H54 (cell line): Measurements from ENCODE around the gene DDX1.
"Not testable (repeated sequence)": the region's sequence is repeated elsewhere in the genome, so short reads cannot be mapped to it uniquely, and the experiment has no call there.

Experiments used
- DNase-seq: peaks from one replicate; pipeline ENCODE4 v3.0.0; 2011; ENCODE audit warnings: low spot score, mixed read lengths; ENCODE audit not compliant: insufficient read length
- FAIRE-seq: peaks from 3 replicates; lab custom pipeline; 2011; peaks lifted over from hg19 to GRCh38; lab: Jason Lieb, UNC
- POLR2A ChIP-seq: IDR thresholded peaks from 2 replicates; pipeline ENCODE4 v1.6.1; 2011; ENCODE audit warnings: low read depth, mild to moderate bottlenecking, low read length

Gene DDX1

DNA sequence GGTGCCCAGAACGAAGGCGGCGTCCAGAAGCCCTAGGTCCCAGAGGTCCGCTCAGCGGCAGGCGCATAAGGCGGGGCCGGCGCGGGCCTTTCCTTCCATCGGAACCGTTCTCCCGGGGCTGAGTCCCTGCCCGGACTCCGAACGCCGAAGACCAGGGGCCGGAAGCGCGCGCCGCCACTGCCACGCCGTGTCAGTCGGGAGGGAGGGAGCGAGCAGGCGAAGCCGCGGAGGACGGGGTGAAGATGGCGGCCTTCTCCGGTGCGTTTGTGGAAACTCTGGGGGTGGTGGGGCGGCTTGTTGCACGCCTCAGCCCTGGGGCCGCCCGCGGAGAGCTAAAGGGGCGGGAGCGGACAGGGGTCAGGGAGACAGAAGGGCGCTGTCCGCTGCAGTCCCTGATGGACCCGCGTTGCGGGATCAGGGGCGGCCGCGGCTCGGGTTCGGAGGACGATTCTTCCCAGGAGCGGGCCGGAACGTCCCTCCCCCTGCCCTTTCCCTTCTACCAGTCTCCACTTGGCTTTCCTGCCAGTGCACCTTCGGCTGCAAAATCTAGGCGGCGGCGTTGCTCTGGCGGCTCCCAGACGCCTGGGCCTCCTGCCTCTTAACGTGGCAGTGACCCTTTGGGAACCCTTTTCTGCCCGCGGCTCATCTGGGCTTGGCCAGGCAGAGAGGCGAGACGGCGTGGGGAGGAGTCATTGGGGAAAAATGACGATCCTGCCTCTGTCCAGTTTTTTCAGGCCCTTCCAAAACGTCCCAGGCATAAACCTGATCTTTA lies at the start of gene DDX1:
Gene DDX1 (plus strand): TSS at position 177 of the 772 bp plus-strand sequence. CDS start 66 bp downstream, at position 243.
- TF ChIP-seq POLR2A, result peak; percentile 89
- DNase-seq, result peak; percentile 65
- no peak for FAIRE-seq

DNA sequence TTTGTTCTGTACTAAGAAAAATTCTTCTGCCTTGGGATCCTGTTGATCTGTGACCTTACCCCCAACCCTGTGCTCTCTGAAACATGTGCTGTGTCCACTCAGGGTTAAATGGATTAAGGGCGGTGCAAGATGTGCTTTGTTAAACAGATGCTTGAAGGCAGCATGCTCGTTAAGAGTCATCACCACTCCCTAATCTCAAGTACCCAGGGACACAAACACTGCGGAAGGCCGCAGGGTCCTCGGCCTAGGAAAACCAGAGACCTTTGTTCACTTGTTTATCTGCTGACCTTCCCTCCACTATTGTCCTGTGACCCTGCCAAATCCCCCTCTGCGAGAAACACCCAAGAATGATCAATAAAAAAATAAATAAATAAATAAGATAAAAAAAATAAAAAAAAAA lies 49.4 kb upstream of the DDX1 start:
- not testable (repeated sequence) for DNase-seq, FAIRE-seq

DNA sequence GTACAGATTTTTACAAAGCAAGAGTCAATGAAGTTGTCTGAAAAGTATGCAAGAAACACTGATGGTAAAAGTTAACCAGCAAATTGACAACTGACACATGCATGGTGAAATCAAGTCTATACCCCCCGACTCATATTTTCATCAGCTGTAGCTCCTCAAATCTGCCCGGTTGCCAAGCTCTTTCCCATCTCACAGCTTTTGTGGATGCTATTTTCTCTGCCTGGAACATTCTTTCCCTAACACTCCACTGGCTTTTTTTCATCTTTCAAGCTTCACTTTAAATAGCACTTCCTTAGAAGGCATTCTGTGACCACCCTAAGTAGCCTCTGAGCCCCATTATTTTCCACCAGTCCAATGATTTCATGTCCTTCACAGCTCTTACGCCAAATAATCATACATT lies 48.6 kb upstream of the DDX1 start:
- no peak for TF ChIP-seq POLR2A
- DNase-seq, result no peak
- no peak for FAIRE-seq

DNA sequence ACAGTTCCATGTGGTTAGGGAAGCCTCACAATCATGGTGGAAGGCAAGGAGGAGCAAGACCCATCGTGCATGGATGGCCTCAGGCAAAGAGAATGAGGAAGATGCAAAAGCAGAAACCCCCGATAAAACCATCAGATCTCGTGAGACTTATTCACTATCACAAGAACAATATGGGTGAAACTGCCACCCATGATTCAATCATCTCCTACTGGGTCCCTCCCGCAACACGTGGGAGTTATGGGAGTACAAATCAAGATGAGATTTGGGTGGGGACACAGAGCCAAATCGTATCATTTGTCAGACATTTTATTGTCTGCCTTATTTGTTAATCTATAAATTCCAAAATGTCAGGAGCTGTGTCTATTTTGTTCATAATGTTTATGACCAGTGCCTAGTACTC lies 48.1 kb upstream of the DDX1 start:
- TF ChIP-seq POLR2A, result no peak
- FAIRE-seq (no peak), DNase-seq (no peak)

DNA sequence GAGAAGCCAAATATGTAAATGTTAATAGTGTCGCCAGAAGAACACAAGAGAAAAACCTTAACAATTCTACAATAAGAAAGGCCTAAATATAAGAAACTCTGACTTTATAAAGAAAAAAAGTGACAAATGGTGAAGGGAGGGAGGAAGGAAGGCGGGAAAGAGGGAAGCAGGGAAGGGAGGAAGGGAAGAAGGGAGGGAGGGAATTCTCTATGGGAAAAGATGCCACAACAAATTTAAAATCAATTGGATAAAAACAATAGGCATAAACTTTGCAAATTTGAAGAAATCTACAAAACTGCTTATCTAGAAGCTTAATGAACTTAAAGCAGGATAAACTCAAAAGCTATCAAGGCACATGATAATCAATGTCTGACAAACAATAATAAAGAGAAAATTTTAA lies 47.4 kb upstream of the DDX1 start:
- DNase-seq, result no peak
- FAIRE-seq, result no peak
- TF ChIP-seq POLR2A, result no peak

DNA sequence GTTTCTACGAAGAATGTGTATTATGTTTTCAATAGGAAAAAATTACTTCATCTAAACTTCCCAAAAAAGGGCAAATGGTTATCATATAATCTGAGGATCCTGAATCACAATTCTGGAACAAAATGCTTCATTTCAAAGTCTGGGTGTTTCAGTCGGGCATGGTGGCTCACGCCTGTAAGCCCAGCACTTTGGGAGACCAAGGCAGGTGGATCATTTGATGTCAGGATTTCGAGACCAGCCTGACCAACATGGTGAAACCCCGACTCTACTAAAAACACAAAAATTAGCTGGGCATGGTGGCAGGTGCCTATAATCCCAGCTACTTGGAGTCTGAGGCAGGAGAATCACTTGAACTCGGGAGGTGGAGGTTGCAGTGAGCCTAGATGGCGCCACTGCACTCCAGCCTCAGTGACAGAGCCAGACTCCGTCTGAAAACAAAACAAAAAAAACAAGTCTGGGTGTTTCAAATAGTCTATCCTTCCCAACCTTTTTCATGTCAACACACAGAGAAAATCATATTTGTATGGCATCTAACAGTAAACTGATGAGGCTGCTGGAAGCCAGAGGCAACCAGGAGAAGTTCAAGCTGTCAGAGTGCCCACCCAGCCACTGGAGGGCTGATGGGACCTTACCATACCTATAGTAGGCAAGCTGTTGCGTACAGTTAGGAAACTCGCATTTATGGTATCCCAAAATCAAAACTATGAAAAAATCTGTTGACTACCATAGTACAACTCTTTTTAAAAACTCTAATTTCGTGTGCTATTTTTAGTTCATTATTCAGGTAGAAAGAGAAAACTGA lies 45.2 kb upstream of the DDX1 start:
- DNase-seq (no peak), FAIRE-seq (no peak)
- TF ChIP-seq POLR2A, result no peak

DNA sequence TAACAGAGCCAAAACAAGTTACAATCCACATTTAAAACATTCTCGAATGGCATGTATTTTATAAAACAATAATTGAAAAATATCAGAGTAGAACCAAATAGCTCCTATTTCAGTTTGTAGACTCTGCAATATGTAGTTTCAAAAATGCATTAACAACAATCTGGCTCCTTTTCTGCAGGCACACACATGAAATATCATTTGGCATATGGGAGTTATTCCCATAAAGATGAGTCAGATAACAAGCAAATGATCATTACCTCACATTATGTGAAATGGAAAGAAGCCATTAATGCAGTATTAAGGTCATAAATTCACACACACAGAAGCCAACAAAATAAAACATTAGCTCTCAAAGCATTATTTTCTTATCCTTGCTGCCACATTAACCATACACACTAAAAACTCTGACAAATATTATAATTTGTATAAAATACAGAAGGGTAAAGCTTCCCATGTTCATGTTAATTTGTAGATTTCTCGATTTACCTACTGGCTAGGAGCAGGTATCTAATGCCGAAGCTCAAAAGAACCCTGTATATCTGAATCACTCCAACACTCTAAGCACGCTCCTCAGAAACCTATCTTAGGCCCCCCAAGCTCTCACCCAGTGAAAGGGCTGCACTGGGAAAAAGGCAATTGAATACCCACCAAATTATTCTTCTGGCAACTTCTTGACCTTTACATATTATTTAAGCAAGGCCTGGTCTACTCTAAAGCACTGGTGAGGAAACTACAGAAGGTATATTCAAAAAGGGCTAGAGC lies 44.4 kb upstream of the DDX1 start:
- FAIRE-seq (no peak), DNase-seq (no peak)
- TF ChIP-seq POLR2A, result no peak

DNA sequence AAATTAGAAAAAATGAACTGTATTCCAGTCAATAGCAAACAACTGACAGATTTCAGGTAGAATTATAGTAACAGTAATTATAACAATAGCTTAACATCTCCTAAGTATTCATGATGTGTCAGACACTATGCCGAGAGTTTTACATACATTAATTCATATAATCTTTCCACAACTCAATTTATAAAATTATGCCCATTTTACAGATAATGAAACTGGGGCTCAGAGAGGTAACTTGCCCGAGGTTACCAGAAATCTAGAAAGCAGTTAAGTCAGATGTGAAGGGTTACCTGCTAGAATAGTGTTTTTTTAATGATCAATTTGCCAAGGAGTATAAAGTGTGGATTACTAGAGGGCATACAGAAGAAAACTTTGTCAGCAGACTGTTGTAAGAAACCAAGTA lies 42.7 kb upstream of the DDX1 start:
- no peak for FAIRE-seq
- no peak for DNase-seq
- TF ChIP-seq POLR2A, result no peak

DNA sequence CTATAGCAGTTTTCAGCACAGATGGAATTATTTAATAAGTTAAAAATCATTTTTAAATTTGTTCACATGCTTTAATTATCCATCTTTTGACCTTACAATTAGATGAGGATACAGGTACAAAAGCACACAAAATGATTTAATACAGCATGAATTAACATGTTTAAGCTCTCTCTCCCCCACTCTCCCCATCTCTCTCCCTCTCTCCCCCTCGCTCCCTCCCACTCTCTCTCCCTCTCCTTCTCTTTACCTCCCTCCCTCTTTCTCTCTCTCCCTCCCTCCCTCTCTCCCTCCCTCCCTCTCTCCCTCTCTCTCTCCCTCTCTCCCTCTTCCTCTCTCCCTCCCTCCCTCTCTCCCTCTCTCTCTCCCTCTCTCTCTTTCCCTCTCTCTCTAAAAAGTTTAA lies 38.1 kb upstream of the DDX1 start:
- no peak for TF ChIP-seq POLR2A
- DNase-seq (no peak), FAIRE-seq (no peak)

DNA sequence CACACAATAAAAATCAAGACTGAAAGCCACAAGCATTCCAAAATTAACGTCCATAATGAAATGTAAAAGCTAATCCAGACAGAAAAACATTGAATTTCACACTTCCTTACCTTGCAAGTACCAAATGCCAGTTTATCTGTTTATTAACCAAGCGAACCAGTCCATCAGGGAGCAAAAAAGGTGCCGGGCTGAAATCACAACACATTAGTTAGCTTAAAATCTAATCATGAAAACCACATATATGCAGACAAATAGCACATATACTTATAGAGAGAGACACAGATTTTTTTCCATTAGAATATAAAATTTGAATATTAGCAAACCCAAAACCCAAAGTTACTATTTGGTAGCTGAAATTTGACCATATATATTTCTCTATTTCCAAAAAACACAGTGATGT lies 37.7 kb upstream of the DDX1 start:
- no peak for FAIRE-seq
- no peak for DNase-seq
- no peak for TF ChIP-seq POLR2A

DNA sequence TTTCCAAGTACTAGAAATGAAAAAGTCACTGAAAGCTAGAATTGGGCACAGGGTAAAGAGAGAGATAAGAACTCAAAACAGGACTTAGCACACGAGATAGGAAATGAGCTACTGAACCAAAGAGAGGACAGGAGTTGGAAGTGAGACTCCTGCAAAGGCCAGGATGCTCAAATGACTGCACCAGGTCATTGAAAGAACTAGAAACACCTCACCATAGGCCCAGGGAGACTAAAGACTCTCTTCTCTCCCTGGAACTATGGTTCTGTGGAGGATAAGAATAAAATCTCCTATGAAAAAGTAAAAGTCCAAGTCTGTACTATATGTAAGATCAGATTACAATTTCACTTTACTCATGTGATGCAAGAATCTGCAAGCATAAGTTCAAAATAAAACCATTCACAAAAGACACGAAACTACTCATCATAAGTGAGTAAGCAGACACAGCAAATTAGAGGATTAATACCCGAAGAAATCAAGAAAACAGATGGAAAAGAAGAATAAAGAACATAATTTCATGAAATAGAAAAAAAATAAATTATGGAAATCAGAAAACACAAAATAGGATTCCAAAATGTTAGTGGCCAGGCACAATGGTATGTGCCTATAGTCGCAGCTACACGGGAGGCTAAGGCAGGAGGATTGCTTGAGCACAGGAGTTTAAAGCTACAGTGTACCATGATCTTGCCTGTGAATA lies 37.0 kb upstream of the DDX1 start:
- DNase-seq (no peak), FAIRE-seq (no peak)
- TF ChIP-seq POLR2A, result no peak

DNA sequence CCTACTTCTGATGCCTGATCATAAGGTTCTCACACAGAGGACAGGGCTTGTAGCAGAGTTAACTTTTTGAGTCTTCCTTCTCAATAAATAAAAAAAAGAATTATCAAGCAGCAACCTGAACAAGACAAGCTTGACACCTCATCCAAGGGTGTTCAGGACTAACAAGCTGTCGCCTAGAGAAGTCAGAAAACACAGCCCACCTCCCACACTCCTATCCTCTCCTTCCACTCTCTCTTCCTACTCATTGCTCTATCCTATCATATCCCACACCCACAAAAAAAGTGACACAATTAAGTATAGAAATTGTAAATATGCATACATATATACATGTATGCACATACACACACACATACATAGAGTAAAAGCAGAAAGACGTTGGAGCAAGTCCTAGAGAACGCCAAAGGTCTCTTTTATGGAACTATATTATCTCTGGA lies 35.9 kb upstream of the DDX1 start:
- FAIRE-seq (no peak), DNase-seq (no peak)
- TF ChIP-seq POLR2A, result no peak

DNA sequence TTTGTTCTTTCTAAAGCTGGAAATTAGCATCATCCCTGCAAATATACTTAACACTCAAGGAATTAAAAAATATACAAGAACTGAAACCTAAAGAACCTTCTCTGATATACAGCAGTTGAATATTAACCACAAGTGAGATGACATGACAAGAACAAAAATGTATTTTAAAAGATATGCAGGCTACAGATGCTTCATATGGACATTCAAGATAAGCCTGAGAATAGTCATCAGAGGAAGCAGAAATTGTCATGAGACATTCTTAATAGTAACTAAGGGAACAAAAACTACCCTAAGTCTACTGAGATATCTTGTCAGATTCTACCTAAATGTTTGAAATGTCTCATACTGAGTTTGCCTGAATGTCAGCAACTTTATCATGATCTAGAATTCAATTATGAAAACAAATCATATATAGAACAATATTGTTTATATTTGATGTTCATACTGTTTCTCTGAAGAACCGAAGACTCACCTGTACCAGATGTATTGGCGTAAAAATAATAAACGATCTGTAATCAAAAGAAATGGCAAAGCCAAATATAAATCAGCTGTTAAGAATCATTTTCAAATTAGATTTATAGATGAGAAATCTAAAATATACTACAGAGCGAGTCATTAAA lies 35.2 kb upstream of the DDX1 start:
- FAIRE-seq, result no peak
- no peak for TF ChIP-seq POLR2A

More for the DNA sequence above, 35.2 kb upstream of the DDX1 start:
- DNase-seq, result no peak
